AG09319 (cell line): ENCODE results near the gene SLCO2A1.

Experiments
- DNase-seq: peaks from one replicate; pipeline ENCODE4 v3.0.0-alpha.2; 2010; ENCODE audit warnings: low read depth; ENCODE audit errors: extremely low read depth
- TF ChIP-seq, protein P1 (sequence below): IDR thresholded peaks from 2 replicates; pipeline ENCODE4 v1.5.1; 2011; ENCODE audit warnings: low read depth, mild to moderate bottlenecking, inconsistent platforms, low read length, moderate library complexity

SLCO2A1 gene

DNA sequence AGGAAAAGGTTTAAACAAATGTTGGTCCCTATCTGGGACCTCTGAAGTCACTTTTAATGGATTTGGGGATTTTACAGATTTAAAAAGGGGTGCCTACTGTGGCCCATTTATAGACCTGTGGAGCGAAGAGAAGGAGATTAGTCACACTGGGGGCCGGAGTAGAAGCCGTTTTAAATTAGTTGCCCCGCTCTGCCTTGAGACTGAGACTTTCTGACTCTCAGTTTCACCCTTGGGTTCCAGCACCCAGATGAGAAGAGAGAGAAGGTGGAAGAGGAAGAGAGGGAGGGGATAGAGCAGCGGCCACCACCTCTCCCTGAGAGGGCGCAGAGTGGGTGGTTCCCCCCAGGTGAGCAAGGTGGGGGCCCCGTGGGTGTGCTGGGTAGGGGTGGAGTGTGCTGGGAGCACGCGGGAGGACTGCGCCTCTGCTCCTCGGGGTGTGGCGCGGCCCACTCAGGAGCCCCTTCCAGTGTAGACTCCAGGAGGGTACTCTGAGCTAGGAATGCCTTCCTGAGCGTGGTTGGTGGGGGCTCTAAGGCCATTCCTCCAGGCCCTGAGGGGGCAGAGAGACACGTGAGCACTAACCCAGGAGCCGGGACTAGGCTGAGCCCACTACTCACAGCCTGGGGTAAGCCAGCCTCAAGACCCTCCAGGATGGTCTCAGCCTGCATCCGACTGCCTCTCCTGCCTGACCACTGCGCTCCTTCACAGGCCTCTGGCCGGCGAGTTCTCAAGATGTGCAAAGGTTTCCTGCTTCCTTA is 101.4 kb downstream of the SLCO2A1 start:
- TF ChIP-seq, protein P1, sequence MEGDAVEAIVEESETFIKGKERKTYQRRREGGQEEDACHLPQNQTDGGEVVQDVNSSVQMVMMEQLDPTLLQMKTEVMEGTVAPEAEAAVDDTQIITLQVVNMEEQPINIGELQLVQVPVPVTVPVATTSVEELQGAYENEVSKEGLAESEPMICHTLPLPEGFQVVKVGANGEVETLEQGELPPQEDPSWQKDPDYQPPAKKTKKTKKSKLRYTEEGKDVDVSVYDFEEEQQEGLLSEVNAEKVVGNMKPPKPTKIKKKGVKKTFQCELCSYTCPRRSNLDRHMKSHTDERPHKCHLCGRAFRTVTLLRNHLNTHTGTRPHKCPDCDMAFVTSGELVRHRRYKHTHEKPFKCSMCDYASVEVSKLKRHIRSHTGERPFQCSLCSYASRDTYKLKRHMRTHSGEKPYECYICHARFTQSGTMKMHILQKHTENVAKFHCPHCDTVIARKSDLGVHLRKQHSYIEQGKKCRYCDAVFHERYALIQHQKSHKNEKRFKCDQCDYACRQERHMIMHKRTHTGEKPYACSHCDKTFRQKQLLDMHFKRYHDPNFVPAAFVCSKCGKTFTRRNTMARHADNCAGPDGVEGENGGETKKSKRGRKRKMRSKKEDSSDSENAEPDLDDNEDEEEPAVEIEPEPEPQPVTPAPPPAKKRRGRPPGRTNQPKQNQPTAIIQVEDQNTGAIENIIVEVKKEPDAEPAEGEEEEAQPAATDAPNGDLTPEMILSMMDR: no peak
- DNase-seq: no peak

DNA sequence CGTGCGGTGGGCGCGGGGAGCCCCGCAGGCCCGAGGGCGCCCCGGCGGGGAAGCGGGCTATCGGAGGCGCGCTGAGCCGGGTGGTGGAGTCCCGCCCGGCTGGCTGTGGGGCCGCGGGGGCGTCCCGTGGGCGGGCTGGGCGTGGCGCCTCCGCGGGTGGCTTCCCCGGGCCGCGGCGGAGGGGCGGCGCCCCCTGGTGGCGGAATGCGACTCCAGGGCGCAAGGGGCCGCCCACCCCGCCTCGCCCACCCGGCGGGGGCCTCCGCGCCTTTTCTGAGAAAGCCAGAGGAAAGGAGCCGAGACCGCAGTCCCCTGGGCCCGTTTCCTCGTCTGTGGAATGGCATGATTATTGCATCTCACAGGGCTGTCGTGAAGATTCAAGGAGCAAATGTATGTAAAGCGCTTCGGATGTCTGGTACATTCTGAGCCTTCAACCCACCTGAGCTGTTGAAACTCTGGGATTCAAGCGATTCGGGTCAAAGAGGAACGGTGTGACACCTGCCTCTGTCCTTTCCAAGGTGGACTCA is 102.1 kb downstream of the SLCO2A1 start:
- TF ChIP-seq, protein P1: peak; percentile 37

DNA sequence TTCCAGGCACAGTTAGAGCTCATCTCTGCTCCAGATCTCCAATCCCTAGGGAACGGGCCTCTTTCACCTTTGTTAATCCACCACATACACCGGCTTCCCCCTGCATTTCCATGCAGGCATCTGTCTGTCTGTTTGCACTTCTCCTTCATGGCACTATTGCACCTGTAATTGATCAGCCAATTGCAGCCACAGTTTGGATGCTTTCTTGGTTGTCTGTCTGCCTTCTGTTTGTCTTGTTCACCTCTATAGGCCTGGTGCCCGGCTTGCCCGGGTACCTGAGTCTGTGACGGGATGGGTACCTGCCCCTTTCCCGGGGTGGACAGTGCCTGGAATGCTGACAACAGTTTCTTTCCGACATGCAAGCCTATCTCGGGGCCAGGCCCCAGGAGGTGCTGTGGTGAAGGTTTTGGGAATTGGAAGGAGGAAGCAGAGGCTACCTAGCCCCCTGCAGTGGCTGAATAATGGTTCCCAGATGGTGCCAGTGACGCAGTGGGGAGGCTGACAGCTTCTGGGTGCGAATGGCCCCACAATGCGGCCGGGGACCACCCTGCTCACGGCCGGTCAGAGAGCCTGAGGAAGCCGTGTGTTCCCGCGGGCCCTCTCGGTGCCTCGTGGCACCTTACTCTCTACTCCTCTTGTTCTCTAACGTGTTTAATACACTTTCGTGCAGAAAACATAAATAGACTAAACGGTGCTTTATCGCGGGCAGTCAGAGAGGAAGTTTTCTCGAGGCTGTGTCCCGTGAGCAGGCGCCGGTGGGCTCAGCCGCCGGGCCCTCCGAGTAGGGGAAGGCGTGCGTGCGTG is 102.8 kb downstream of the SLCO2A1 start:
- TF ChIP-seq, protein P1: no peak
- no peak for DNase-seq

More for the DNA sequence above, 102.1 kb downstream of the SLCO2A1 start:
- DNase-seq: no peak

DNA sequence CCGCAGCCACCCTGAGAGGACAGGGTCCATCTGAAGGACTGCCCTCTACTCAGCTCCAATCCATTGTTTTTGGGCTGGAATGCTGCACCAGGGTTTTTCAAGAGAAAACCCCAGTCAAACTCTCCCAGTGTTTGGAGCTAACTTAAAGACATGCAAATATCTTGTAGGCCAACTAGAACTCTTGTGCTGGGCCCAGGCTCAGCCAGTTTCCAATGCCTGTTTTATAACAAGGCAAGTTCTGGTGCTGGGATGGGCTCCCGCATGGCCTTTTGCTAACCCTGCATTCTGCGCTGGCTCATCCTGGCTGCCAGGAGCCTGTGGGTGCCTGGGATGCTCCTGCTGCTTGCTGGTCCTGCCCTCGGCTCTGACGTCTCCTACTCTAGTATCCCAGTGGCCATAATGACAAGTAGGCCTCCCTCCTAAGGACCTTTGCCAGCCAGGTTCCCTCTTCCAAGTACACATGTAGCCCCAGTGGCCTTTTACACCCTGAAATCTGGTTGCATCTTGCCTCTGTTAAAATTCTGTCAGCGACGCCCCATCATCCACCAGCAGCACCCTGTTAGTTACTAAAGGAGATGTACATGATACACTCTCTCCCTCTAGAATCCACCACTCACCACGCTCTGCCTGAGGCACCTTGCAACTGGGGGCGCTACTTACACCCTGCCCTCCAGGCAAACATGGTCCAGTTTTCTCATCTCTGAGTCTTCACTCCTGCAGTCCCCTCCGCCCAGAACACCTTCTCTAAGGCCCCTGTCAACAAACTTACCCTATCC is 103.6 kb downstream of the SLCO2A1 start:
- no peak for DNase-seq
- TF ChIP-seq, protein P1: no peak

DNA sequence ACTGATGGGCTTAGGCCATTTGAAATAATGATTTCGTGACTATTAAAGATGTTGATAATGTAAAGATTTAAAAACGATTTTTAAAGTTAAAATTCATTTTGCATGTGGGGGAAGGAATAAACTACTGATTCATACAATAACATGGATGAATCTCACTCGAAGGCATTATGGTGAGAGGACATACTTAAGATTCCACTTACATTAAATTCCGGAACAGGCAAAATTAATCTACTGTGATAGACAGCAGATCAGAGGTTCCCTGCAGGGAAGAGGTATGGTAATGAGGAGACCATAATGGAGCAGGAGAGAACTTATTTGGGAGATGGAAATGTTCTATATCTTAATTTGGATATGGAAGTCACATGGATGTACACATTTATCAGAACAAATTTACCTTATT is 105.7 kb downstream of the SLCO2A1 start:
- no peak for DNase-seq
- TF ChIP-seq, protein P1: no peak

DNA sequence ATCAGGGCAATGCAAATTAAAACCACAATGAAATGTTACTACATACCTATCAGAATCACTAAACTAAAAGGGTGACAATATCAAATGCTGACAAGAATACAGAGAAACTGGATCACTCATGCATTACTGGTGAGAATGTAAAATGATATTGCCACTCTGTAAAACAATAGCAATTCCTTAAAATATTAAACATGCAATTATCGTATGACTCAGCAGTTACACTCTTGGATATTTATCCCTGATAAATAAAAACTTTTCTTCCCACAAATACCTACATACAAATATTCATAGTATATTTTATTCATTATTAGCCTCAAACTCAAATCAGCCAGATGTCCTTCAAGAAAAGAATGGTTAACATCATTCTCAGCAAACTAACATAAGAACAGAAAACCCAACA is 108.1 kb downstream of the SLCO2A1 start:
- TF ChIP-seq, protein P1: no peak
- no peak for DNase-seq
